ENCODE results near the gene PHOSPHO1.

The PHOSPHO1 gene

DNA sequence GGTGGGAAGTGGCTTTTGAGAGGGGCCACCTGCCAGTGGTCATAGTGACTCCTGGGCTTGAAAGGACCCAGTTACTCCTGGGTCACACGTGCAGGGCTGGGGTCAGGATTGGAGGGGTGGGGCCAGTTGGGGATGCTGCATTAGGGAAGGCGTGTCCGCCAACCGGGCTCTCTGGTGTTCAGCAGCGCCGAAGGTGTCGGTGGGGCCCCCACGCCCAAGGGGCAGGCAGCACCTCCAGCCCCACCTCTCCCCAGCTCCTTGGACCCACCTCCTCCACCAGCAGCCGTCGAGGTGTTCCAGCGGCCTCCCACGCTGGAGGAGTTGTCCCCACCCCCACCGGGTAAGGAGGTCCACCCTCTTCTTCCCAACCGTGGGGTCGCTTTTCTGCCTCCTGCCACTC, 10.6 kb downstream of the PHOSPHO1 start:
- no peak for DNase-seq (ENCODE audit: low spot score)
- in situ Hi-C loops (cut with MboI; ENCODE audit: low pct_unique_long_range_greater_than_20kb, low sequenced_read_pairs, unreplicated experiment): loop anchor here (5.0 kb wide), 1 partner anchor 33 kb away; no protein-coding TSS in a partner anchor
- TF ChIP-seq, protein P1, sequence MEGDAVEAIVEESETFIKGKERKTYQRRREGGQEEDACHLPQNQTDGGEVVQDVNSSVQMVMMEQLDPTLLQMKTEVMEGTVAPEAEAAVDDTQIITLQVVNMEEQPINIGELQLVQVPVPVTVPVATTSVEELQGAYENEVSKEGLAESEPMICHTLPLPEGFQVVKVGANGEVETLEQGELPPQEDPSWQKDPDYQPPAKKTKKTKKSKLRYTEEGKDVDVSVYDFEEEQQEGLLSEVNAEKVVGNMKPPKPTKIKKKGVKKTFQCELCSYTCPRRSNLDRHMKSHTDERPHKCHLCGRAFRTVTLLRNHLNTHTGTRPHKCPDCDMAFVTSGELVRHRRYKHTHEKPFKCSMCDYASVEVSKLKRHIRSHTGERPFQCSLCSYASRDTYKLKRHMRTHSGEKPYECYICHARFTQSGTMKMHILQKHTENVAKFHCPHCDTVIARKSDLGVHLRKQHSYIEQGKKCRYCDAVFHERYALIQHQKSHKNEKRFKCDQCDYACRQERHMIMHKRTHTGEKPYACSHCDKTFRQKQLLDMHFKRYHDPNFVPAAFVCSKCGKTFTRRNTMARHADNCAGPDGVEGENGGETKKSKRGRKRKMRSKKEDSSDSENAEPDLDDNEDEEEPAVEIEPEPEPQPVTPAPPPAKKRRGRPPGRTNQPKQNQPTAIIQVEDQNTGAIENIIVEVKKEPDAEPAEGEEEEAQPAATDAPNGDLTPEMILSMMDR (IDR thresholded peaks at IDR 0.05; ENCODE audit: extremely low read depth, insufficient read depth, missing control alignments): no peak

DNA sequence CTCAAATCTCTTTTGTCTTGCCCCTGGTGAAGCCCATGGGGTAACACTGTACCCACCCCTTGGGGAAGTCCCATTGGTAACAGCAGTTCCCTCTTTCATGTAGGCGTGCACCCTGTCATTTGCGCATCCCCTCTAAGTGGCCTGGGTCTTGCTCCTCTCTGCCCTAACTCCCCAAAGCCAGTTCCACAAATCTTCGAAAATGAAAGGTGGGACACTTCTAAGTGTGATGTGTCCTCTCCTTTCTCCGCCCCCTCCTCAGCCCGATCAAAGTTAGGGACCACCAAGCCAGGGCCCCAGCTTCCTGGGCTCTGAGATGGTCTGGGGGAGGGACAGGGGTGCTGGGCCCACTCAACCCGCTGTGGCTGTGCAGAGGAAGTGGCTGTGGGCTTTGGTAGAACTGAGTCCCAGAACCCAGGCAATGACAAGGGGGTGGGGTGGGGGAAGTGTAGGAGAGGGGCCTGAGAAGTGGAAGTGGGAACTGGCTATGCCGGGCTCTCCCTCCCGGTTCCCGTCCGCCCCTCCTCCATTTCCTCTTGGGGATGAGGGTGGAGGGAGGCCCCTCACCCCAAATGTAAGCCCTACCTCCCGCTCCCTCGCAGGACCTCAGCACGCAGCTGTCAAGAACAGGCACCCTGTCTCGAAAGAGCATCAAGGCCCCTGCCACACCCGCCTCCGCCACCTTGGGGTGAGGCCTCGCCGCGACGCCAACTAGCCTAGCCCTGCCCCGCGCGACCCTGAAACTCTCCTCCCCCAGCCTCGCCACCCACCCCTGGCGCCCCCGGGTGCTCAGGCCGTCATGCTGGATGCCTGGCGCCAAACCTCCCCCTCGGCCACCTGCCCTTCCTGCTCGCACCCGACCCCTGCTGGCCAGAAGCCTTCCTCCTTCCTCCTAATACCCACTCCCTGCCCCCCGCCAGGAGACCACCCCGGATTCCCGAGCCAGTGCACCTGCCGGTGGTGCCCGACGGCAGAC, 11.4 kb downstream of the PHOSPHO1 start:
- in situ Hi-C loops (cut with MboI; ENCODE audit: low pct_unique_long_range_greater_than_20kb, low sequenced_read_pairs, unreplicated experiment): no loop called here
- DNase-seq (ENCODE audit: low spot score): peak; percentile 78
- TF ChIP-seq, protein P1 (IDR thresholded peaks at IDR 0.05; ENCODE audit: extremely low read depth, insufficient read depth, missing control alignments): peak; percentile 52

DNA sequence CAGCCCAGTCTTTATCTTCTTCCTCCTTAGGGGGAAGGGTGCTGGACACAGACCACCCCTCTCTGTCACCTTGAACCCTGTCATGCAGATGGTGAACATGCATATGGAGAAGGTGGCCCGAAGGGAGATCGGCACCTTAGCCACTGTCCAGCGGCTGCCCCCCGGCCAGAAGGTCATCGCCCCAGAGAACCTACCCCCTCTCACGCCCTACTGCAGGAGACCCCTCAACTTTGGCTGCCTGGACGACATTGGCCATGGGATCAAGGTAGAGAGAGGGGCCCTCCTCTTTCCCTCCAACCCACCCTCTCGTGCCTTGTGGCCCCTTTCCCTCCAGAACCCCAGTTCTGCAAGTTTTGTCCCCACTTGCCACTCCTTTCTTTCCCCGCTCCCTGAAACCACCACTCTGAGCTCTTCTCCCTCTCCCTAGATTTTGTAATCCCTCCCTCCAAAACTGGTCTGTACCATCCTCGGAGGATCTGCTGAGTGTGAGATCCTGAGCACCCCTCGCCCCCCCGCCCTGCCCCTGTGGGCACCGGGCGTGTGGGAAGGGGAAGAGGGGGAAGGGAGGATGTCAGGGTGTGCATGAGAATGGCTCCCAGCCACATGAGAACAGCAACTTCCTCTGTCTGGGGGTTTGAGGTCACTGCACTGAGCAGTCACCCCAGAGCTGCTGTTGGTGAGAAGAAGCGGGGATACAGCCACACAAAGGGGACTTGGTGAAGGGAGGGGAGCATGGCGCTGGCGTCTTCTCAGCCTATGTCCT, 12.8 kb downstream of the PHOSPHO1 start:
- DNase-seq (ENCODE audit: low spot score): peak; percentile 92
- TF ChIP-seq, protein P1 (IDR thresholded peaks at IDR 0.05; ENCODE audit: extremely low read depth, insufficient read depth, missing control alignments): no peak
- in situ Hi-C loops (cut with MboI; ENCODE audit: low pct_unique_long_range_greater_than_20kb, low sequenced_read_pairs, unreplicated experiment): no loop called here

DNA sequence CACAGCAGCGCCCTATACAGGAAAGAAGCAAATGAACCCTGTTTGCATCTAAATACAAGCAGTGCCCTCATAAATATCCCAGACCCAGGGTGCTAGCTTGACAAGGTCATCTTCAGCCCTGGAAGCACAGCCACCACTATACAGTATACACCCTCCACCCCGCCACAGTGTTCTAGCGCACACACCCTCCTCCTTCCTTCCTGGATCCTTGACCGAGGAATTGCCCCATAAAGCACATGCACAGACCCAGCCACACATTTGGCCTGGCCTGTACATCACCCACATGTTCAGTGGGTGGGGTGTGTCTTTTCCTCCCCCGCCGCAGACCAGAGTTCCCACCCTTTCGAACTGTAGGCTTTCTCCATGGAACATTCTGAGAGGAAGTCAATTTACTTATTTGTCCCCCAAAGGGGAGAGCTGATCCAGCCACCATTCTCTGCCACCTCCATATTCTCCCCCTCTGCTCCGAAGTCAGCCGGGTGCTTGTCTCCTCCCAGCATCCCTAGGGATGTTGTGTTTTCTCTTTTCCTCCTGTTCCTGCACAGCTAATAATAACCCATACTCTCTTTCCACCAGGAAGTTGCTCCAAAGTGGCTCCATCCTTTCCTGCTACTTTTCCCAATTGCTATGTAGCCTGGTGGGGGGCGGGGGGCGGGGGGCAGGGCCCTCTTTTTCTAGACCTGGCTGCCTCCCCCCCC, 13.5 kb downstream of the PHOSPHO1 start:
- in situ Hi-C loops (cut with MboI; ENCODE audit: low pct_unique_long_range_greater_than_20kb, low sequenced_read_pairs, unreplicated experiment): no loop called here
- no peak for DNase-seq (ENCODE audit: low spot score)
- TF ChIP-seq, protein P1 (IDR thresholded peaks at IDR 0.05; ENCODE audit: extremely low read depth, insufficient read depth, missing control alignments): no peak

DNA sequence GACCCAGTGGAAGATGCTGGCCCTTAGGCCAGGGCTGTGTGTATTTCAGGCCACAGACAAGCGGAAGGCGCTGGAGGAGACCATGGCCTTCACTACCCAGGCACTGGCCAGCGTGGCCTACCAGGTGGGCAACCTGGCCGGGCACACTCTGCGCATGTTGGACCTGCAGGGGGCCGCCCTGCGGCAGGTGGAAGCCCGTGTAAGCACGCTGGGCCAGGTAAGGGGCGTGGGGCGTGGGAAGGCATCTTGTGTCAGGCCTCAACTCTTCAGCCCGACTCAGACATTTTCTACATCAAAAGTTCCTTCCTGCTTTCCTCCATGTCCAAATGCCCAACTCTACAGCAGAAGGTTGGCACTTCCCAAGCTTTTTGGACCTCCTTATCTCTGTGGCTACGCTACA, 14.1 kb downstream of the PHOSPHO1 start:
- no peak for DNase-seq (ENCODE audit: low spot score)
- in situ Hi-C loops (cut with MboI; ENCODE audit: low pct_unique_long_range_greater_than_20kb, low sequenced_read_pairs, unreplicated experiment): no loop called here
- TF ChIP-seq, protein P1 (IDR thresholded peaks at IDR 0.05; ENCODE audit: extremely low read depth, insufficient read depth, missing control alignments): no peak

All from GM13977 (cell line).